ENCODE measurements around the gene STARD3. TPM values are rescaled to one million over a fixed set of nuclear protein-coding genes. Genes with fewer than 3 reads are reported as not detected.
A peak's percentile ranks its signal among the peaks of the same experiment; 100 is the strongest.
"Not testable (repeated sequence)": the region's sequence is repeated elsewhere in the genome, so short reads cannot be mapped to it uniquely, and the experiment has no call there.

The STARD3 gene
- total and polyA plus RNA-seq, 2 of the 13 experiments (the other 11 are each of a cell fraction or from before 2014, with no cell fraction given), result 34.6 to 100 TPM

GRCh38 chr17:39709998-39710964, 73.3 kb downstream of the STARD3 start:
- H3K4me1 ChIP-seq (ENCODE audit: insufficient read depth, low read length), result peaks cover 7% of the 10 kb centered on the region
- H3K9ac ChIP-seq (ENCODE audit: insufficient read depth, low read depth, low read length), result no peak overlapping the region
- POLR2A ChIA-PET, result interaction anchor here (1.1 to 1.7 kb wide), 3 partner anchors 15 to 19 kb away, joined by 3 to 8 read pairs (median 3); no protein-coding TSS in a partner anchor
- in situ Hi-C loops (cut with HindIII; ENCODE audit: extremely low pct_ligation_motif_present, low pct_unique_long_range_greater_than_20kb), result no loop called here
- intact Hi-C loops (cut with micrococcal nuclease; ENCODE audit: unreplicated experiment), result no loop called here
- no peaks in the 10 kb centered on the region for H3K9me3 ChIP-seq (ENCODE audit: low read length)
- H3K4me3 ChIP-seq (replicated peaks in 1 of 3; ENCODE audit: insufficient read depth in 1 of 3, low read depth in 2 of 3, low read length in 3 of 3), result no peak overlapping the region
- H3K79me2 ChIP-seq (ENCODE audit: insufficient read depth, low read length), result peaks cover 4% of the 10 kb centered on the region
- no peaks in the 10 kb centered on the region for H3K27me3 ChIP-seq (ENCODE audit: control insufficient read depth in 1 of 2, insufficient read depth in 2 of 2, low read length in 2 of 2)
- no peak for DNase-seq (ENCODE audit: low spot score)
- H2AFZ ChIP-seq (ENCODE audit: low read length), result no peak overlapping the region
- ATAC-seq, result no peak
- no peak overlapping the region for H3K4me2 ChIP-seq (ENCODE audit: low read depth, low read length)
- H3K36me3 ChIP-seq (replicated peaks in 1 of 2; ENCODE audit: control insufficient read depth in 1 of 2, insufficient read depth in 2 of 2, low read length in 2 of 2), result peaks cover 47 to 82% of the 10 kb centered on the region in 2 experiments
- WGBS (ENCODE audit: low lambda C conversion rate), result 97% methylated on average over 18 of the region's 20 CpGs
- no peak for FAIRE-seq
- peaks cover 8% of the 10 kb centered on the region; the same call in 1 of the 2 replicates for H4K20me1 ChIP-seq (ENCODE audit: insufficient read depth, low read length)
- no peak overlapping the region for H3K27ac ChIP-seq (ENCODE audit: extremely low read length, insufficient read depth, low read length)
- CTCF ChIA-PET (ENCODE audit: low intra/inter-chr PET ratio, low total read pairs), result no interaction called here
- BruUV-seq (replicated peaks), result no TSS peak
- TF ChIP-seq AGO2 (optimal IDR thresholded peaks at IDR 0.05; ENCODE audit: low read depth, low read length) (peak; percentile 28), TBX2 (CRISPR knock-in tag; IDR thresholded peaks at IDR 0.05; ENCODE audit: borderline replicate concordance) (no peak), POLR2A (IDR thresholded peaks at IDR 0.05; ENCODE audit: insufficient read depth in 1 of 2, low read depth in 2 of 2, low read length in 2 of 2) (0 out of 4 replicates have a peak, but pooled peaks of 1 of the 2 experiments have one; percentile 28), HNRNPL (IDR thresholded peaks at IDR 0.05; ENCODE audit: low read depth, low read length) (peak; percentile 86), MAZ (IDR thresholded peaks at IDR 0.05; ENCODE audit: borderline replicate concordance, low read depth, low read length) (no peak), MAZ (CRISPR knock-in tag; IDR thresholded peaks at IDR 0.05; ENCODE audit: low read depth) (no peak), GATA4 (IDR thresholded peaks at IDR 0.05; ENCODE audit: borderline replicate concordance, low read depth) (no peak), RBM22 (optimal IDR thresholded peaks at IDR 0.05; ENCODE audit: low read length) (peak; percentile 23), ZNF629 (CRISPR knock-in tag; conservative IDR thresholded peaks at IDR 0.05) (peak; percentile 81)

- FAIRE-seq; H3K9ac ChIP-seq (ENCODE audit: insufficient read depth, low read depth, low read length); H3K79me2 ChIP-seq (ENCODE audit: insufficient read depth, low read length); H3K4me1 ChIP-seq (ENCODE audit: insufficient read depth, low read length); H4K20me1 ChIP-seq (ENCODE audit: insufficient read depth, low read length); H3K27ac ChIP-seq (ENCODE audit: extremely low read length, insufficient read depth, low read length); intact Hi-C loops (cut with micrococcal nuclease; ENCODE audit: unreplicated experiment); H3K4me2 ChIP-seq (ENCODE audit: low read depth, low read length); H2AFZ ChIP-seq (ENCODE audit: low read length); H3K9me3 ChIP-seq (ENCODE audit: low read length); CTCF ChIA-PET (ENCODE audit: low intra/inter-chr PET ratio, low total read pairs); H3K4me3 ChIP-seq (replicated peaks in 1 of 3; ENCODE audit: insufficient read depth in 1 of 3, low read depth in 2 of 3, low read length in 3 of 3); BruUV-seq (replicated peaks); H3K27me3 ChIP-seq (ENCODE audit: control insufficient read depth in 1 of 2, insufficient read depth in 2 of 2, low read length in 2 of 2); DNase-seq (ENCODE audit: low spot score); ATAC-seq; in situ Hi-C loops (cut with HindIII; ENCODE audit: extremely low pct_ligation_motif_present, low pct_unique_long_range_greater_than_20kb): not testable (repeated sequence)
- 97% methylated on average over 11 of the region's 11 CpGs for WGBS (ENCODE audit: low lambda C conversion rate)
- peaks cover 55 to 88% of the 10 kb centered on the region in 2 experiments for H3K36me3 ChIP-seq (replicated peaks in 1 of 2; ENCODE audit: control insufficient read depth in 1 of 2, insufficient read depth in 2 of 2, low read length in 2 of 2)
- POLR2A ChIA-PET, result interaction anchor here (1.1 to 1.7 kb wide), 3 partner anchors 15 to 18 kb away, joined by 3 to 8 read pairs (median 3); no protein-coding TSS in a partner anchor
Observed at GRCh38 chr17:39711071-39711470, 74.1 kb downstream of the STARD3 start.

All from HepG2 (cell line).